ENCODE data around the gene RPLP2. TPM values are rescaled to one million over a fixed set of nuclear protein-coding genes. Genes with fewer than 3 reads are reported as not detected.

RPLP2 gene
- total RNA-seq, 3 donors from 2014 or later (not counting 1 experiment from before 2014, with no cell fraction given), result 1,482 to 1,846 (median 1,534) TPM

GRCh38 chr11:824292-824880 lies 14.6 kb downstream of the RPLP2 start:
- Mint-ChIP-seq H3K27ac (no peak overlapping the region), H3K4me3 (no peak overlapping the region), H3K27me3 (ENCODE audit: low read depth in 2 of 2) (peaks cover 0 to 17% of the 10 kb centered on the region in 2 donors), H3K4me1 (peaks cover 0 to 38% of the 10 kb centered on the region in 2 donors), H3K9me3 (no peaks in the 10 kb centered on the region), H3K36me3 (no peaks in the 10 kb centered on the region)
- intact Hi-C loops (cut with micrococcal nuclease), result no loop called here
- TF ChIP-seq CTCF (IDR thresholded peaks at IDR 0.05), result no peak
- 97% methylated on average over 59 of the region's 59 CpGs for WGBS (ENCODE audit: insufficient coverage)
- peaks cover 13% of the 10 kb centered on the region for H3K27me3 ChIP-seq (ENCODE audit: control insufficient read depth, insufficient read depth, low read length)
- H3K9me3 ChIP-seq (ENCODE audit: control insufficient read depth, insufficient read depth, low read length), result no peaks in the 10 kb centered on the region
- ATAC-seq (no peak), DNase-seq (no peak)
- H3K36me3 ChIP-seq (ENCODE audit: control insufficient read depth, insufficient read depth, low read length), result peaks cover 11% of the 10 kb centered on the region
- H3K27ac ChIP-seq (ENCODE audit: low read length), result no peak overlapping the region
- H3K4me1 ChIP-seq (ENCODE audit: control insufficient read depth, insufficient read depth, low read length), result peaks cover 56% of the 10 kb centered on the region
- H3K4me3 ChIP-seq (ENCODE audit: low read length), result no peak overlapping the region

- no peaks in the 10 kb centered on the region for H3K36me3 Mint-ChIP-seq
- H3K27ac Mint-ChIP-seq, result no peak overlapping the region
- H3K4me3 Mint-ChIP-seq, result no peak overlapping the region
- H3K27ac ChIP-seq (ENCODE audit: low read length), result no peak overlapping the region
- H3K9me3 ChIP-seq (ENCODE audit: control insufficient read depth, insufficient read depth, low read length), result no peaks in the 10 kb centered on the region
- H3K27me3 ChIP-seq (ENCODE audit: control insufficient read depth, insufficient read depth, low read length), result peaks cover 17% of the 10 kb centered on the region
- ATAC-seq, result no peak
- intact Hi-C loops (cut with micrococcal nuclease), result no loop called here
- no peaks in the 10 kb centered on the region for H3K9me3 Mint-ChIP-seq
- 92% methylated on average over 11 of the region's 11 CpGs for WGBS (ENCODE audit: insufficient coverage)
- no peak for DNase-seq
- H3K4me1 ChIP-seq (ENCODE audit: control insufficient read depth, insufficient read depth, low read length), result peaks cover 62% of the 10 kb centered on the region
- peaks cover 0 to 22% of the 10 kb centered on the region in 2 donors for H3K27me3 Mint-ChIP-seq (ENCODE audit: low read depth in 2 of 2)
- peaks cover 11% of the 10 kb centered on the region for H3K36me3 ChIP-seq (ENCODE audit: control insufficient read depth, insufficient read depth, low read length)
- no peak for TF ChIP-seq CTCF (IDR thresholded peaks at IDR 0.05)
- H3K4me1 Mint-ChIP-seq, result peaks cover 0 to 41% of the 10 kb centered on the region in 2 donors
- no peak overlapping the region for H3K4me3 ChIP-seq (ENCODE audit: low read length)
These were observed 15.2 kb downstream of the RPLP2 start for GRCh38 chr11:824942-825341.

GRCh38 chr11:825366-826226 lies 15.8 kb downstream of the RPLP2 start:
- WGBS (ENCODE audit: insufficient coverage), result 88% methylated on average over 12 of the region's 12 CpGs
- peaks cover 11% of the 10 kb centered on the region for H3K36me3 ChIP-seq (ENCODE audit: control insufficient read depth, insufficient read depth, low read length)
- H3K4me1 ChIP-seq (ENCODE audit: control insufficient read depth, insufficient read depth, low read length), result peaks cover 63% of the 10 kb centered on the region
- H3K4me3 Mint-ChIP-seq, result no peak overlapping the region
- peaks cover 19% of the 10 kb centered on the region for H3K27me3 ChIP-seq (ENCODE audit: control insufficient read depth, insufficient read depth, low read length)
- DNase-seq, result no peak
- H3K9me3 Mint-ChIP-seq, result no peaks in the 10 kb centered on the region
- H3K36me3 Mint-ChIP-seq, result no peaks in the 10 kb centered on the region
- no peak for TF ChIP-seq CTCF (IDR thresholded peaks at IDR 0.05)
- H3K9me3 ChIP-seq (ENCODE audit: control insufficient read depth, insufficient read depth, low read length), result no peaks in the 10 kb centered on the region
- H3K4me1 Mint-ChIP-seq, result peaks cover 0 to 40% of the 10 kb centered on the region in 2 donors
- ATAC-seq, result no peak
- H3K27me3 Mint-ChIP-seq (ENCODE audit: low read depth in 2 of 2), result peaks cover 0 to 26% of the 10 kb centered on the region in 2 donors
- intact Hi-C loops (cut with micrococcal nuclease), result no loop called here
- no peak overlapping the region for H3K27ac Mint-ChIP-seq
- no peak overlapping the region for H3K4me3 ChIP-seq (ENCODE audit: low read length)
- H3K27ac ChIP-seq (ENCODE audit: low read length), result no peak overlapping the region
